Measurements from ENCODE around the gene RPTN. TPM values are rescaled to one million over a fixed set of nuclear protein-coding genes. Genes with fewer than 3 reads are reported as not detected.

Gene RPTN
- total RNA-seq, 1 experiment from 2014 or later: not detected

DNA sequence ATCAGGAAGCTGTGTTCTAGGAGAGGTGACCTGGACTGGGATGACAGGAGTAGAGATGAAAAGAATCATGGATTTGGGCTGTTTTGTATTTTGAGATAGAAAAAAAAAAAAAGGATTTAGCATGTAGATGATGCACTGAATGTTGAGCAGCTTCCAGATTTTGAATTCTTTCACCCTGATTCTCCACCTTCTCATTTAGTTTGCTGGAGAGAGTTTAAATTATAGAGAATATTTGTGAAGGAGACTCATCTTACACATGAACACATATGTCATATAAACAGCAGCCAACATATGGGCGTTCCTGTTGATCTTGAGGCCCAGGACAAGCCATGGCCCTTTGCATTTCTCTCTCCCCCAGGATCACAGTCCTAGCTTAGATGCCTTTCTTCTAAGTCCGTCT lies 7.4 kb downstream of the RPTN start:
- no peak overlapping the region for H3K27ac Mint-ChIP-seq
- H3K4me2 ChIP-seq (ENCODE audit: insufficient read depth, insufficient read length, low read length): no peak overlapping the region
- no peaks in the 10 kb centered on the region for H3K4me1 Mint-ChIP-seq
- no peak overlapping the region for H3K9ac ChIP-seq (ENCODE audit: extremely low read depth, insufficient read length, low read length)
- H4K8ac ChIP-seq (replicated peaks; ENCODE audit: insufficient read length, low read depth, low read length): no peak overlapping the region
- no peaks in the 10 kb centered on the region for H3K79me2 ChIP-seq (ENCODE audit: insufficient read depth, low read length)
- no peak for DNase-seq
- no peaks in the 10 kb centered on the region for H3K79me1 ChIP-seq (ENCODE audit: insufficient read depth, low read depth, low read length, poor library complexity, severe bottlenecking)
- no peak overlapping the region for H2BK12ac ChIP-seq (ENCODE audit: insufficient read length, low read depth, low read length)
- peaks cover 4% of the 10 kb centered on the region for H3K27me3 Mint-ChIP-seq (ENCODE audit: low read depth)
- no peaks in the 10 kb centered on the region for H4K20me1 ChIP-seq (ENCODE audit: control insufficient read depth, insufficient read depth, insufficient read length)
- no peak overlapping the region for H3K4me3 Mint-ChIP-seq
- H4K91ac ChIP-seq (ENCODE audit: insufficient read length, low read depth, low read length): no peak overlapping the region
- H3K9me3 Mint-ChIP-seq: peaks cover 84 to 88% of the 10 kb centered on the region in 2 experiments
- no peaks in the 10 kb centered on the region for H3K4me1 ChIP-seq (ENCODE audit: insufficient read depth, low read length)
- H3K4ac ChIP-seq (ENCODE audit: low read depth, low read length): no peak overlapping the region
- no peak overlapping the region for H3K27ac ChIP-seq (ENCODE audit: insufficient read length, low read depth, low read length)
- H3K18ac ChIP-seq (ENCODE audit: insufficient read length, low read depth, low read length): no peak overlapping the region
- no peak overlapping the region for H2BK5ac ChIP-seq (ENCODE audit: insufficient read length, low read length)
- H3K9me3 ChIP-seq (ENCODE audit: control insufficient read depth, low read depth, low read length): peaks cover 73% of the 10 kb centered on the region
- H3K56ac ChIP-seq (ENCODE audit: insufficient read length, low read depth, low read length): no peak overlapping the region
- H3K36me3 Mint-ChIP-seq (ENCODE audit: insufficient read depth in 1 of 3, low read depth in 3 of 3): peaks cover 0 to 25% (median 6%) of the 10 kb centered on the region in 3 experiments; a peak in 6 of 7 replicates
- no peak overlapping the region for H2AK5ac ChIP-seq (ENCODE audit: insufficient read length, low read length)
- no peak overlapping the region for H2BK20ac ChIP-seq (ENCODE audit: low read depth, low read length, poor library complexity, severe bottlenecking)
- no peaks in the 10 kb centered on the region for H3K23me2 ChIP-seq (ENCODE audit: insufficient read length, low read depth, low read length, poor library complexity, severe bottlenecking)
- no peak overlapping the region for H2AFZ ChIP-seq (ENCODE audit: low read length)
- WGBS (ENCODE audit: extremely low coverage, insufficient read length, low lambda C conversion rate): no CpG with 5 or more reads among the region's 2 CpGs
- no peak overlapping the region for H3T11ph ChIP-seq (ENCODE audit: low read length)
- H3K27me3 ChIP-seq (ENCODE audit: insufficient read depth, low read length): no peaks in the 10 kb centered on the region; the same call in 1 of the 2 replicates
- no peak overlapping the region for H2BK120ac ChIP-seq (ENCODE audit: low read depth, low read length, poor library complexity, severe bottlenecking)
- H4K5ac ChIP-seq (ENCODE audit: insufficient read length, low read depth, low read length): no peak overlapping the region
- no peak overlapping the region for H2BK15ac ChIP-seq (ENCODE audit: low read depth, low read length)
- no peak overlapping the region for H3K14ac ChIP-seq (ENCODE audit: insufficient read depth, low read length)
- H3K23ac ChIP-seq (ENCODE audit: insufficient read length, low read depth, low read length): no peak overlapping the region
- TF ChIP-seq, protein P1, sequence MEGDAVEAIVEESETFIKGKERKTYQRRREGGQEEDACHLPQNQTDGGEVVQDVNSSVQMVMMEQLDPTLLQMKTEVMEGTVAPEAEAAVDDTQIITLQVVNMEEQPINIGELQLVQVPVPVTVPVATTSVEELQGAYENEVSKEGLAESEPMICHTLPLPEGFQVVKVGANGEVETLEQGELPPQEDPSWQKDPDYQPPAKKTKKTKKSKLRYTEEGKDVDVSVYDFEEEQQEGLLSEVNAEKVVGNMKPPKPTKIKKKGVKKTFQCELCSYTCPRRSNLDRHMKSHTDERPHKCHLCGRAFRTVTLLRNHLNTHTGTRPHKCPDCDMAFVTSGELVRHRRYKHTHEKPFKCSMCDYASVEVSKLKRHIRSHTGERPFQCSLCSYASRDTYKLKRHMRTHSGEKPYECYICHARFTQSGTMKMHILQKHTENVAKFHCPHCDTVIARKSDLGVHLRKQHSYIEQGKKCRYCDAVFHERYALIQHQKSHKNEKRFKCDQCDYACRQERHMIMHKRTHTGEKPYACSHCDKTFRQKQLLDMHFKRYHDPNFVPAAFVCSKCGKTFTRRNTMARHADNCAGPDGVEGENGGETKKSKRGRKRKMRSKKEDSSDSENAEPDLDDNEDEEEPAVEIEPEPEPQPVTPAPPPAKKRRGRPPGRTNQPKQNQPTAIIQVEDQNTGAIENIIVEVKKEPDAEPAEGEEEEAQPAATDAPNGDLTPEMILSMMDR (conservative IDR thresholded peaks at IDR 0.05): no peak

Measured in H9 (cell line).